Spleen (tissue), 11 donors: ENCODE results near the gene CDA. TPM values are rescaled to one million over a fixed set of nuclear protein-coding genes. Genes with fewer than 3 reads are reported as not detected.
A peak's percentile ranks its signal among the peaks of the same experiment; 100 is the strongest.

Experiments used
- DNase-seq: peaks from one replicate; pipeline ENCODE4 v3.0.0-alpha.2; 2020
- H3K27ac ChIP-seq, 8 donors: fragments of 200-600 bp; sonication (generic) in 7 of 8; 1 replicate in 4 of 8; 2 replicates in 4 of 8; pipeline versions ENCODE4 v1.5.0 to v1.8.0; 2016 to 2021; ENCODE audit warnings: inconsistent platforms in 4 of 8, mild to moderate bottlenecking in 4 of 8, moderate library complexity in 1 of 8
- H3K27me3 ChIP-seq, 7 donors: fragments of 200-600 bp; sonication (generic) in 6 of 7; replicated peaks in 1 of 7; 1 replicate in 4 of 7; 2 replicates in 3 of 7; pipeline versions ENCODE4 v1.5.0 to v1.8.0; 2016 to 2021; ENCODE audit warnings: inconsistent platforms in 3 of 7, mild to moderate bottlenecking in 1 of 7
- H3K36me3 ChIP-seq, 6 donors: fragments of 200-600 bp; sonication (generic) in 5 of 6; 1 replicate in 4 of 6; 2 replicates in 2 of 6; pipeline versions ENCODE4 v1.5.0 to v1.8.0; 2016 to 2021; ENCODE audit warnings: inconsistent platforms in 2 of 6
- H3K4me1 ChIP-seq, 6 donors: fragments of 200-600 bp; sonication (generic) in 5 of 6; 1 replicate in 3 of 6; 2 replicates in 3 of 6; pipeline versions ENCODE4 v1.5.0 to v1.8.0; 2016 to 2021; ENCODE audit warnings: inconsistent platforms in 3 of 6
- H3K4me3 ChIP-seq, 8 donors: fragments of 200-600 bp; sonication (generic) in 7 of 8; 1 replicate in 4 of 8; 2 replicates in 4 of 8; pipeline versions ENCODE4 v1.5.0 to v1.8.0; 2016 to 2021; ENCODE audit warnings: inconsistent platforms in 4 of 8, mild to moderate bottlenecking in 4 of 8, moderate library complexity in 2 of 8
- H3K9me3 ChIP-seq, 8 donors: fragments of 200-600 bp; sonication (generic) in 7 of 8; 1 replicate in 4 of 8; 2 replicates in 4 of 8; pipeline versions ENCODE4 v1.5.0 to v1.8.0; 2016 to 2021; ENCODE audit warnings: inconsistent platforms in 4 of 8
- POLR2A ChIP-seq, 3 donors: fragments of 450-650 bp; IDR thresholded peaks; one replicate each; pipeline ENCODE4 v1.5.1; 2017; ENCODE audit warnings: antibody characterized with exemption in 3 of 3, mild to moderate bottlenecking in 1 of 3
- POLR2AphosphoS5 ChIP-seq, 3 donors: sonication (generic); formaldehyde crosslinking; IDR thresholded peaks; one replicate each; pipeline ENCODE4 v1.5.1; 2017; ENCODE audit warnings: antibody characterized with exemption in 3 of 3
- WGBS, 5 donors: extraction: QIAGEN DNeasy Blood & Tissue Kit in 3 of 5; methylation state at CpG; one replicate each; pipeline versions ENCODE4 v1.1.5 to v1.1.7; 2013 to 2018; 5-methylcytosine and 5-hydroxymethylcytosine counted together
- intact Hi-C: fragments of 100-400 bp; cut with DNase I; formaldehyde crosslinking; loops from one replicate; pipeline ENCODE4 v1.15.0; 2023; ENCODE audit warnings: low total_unique reads
- polyA plus RNA-seq, 3 donors: library from polyadenylated mRNA; stranded (reverse); fragments of 200-250 nt; gene quantifications; one replicate each; pipeline ENCODE4 v1.2.1, GENCODE V29; 2013
- total RNA-seq, 7 donors: library from RNA; depleted of rRNA in 3 of 7; stranded (reverse); fragments of >200 nt in 3 of 7; fragmentation: NEBNext Ultra II Directional in 4 of 7; extraction: Animal tissue kit (Norgen Biotek cat#: 25700) in 4 of 7; gene quantifications; one replicate each; pipeline versions ENCODE4 v1.1.0 to v1.2.1, GENCODE V29; 2016 to 2021
- TF ChIP-seq, protein P1 (sequence below), 11 experiments: fragments of 200-600 bp in 7 of 11; fragments of 450-650 bp in 4 of 11; sonication (generic) in 4 of 11; IDR thresholded peaks in 8 of 11; conservative IDR thresholded peaks in 3 of 11; 1 replicate in 7 of 11; 2 replicates in 4 of 11; pipeline versions ENCODE4 v1.4.0 to v1.8.0; 2016 to 2021; ENCODE audit warnings: antibody characterized with exemption in 11 of 11, inconsistent platforms in 4 of 11, mild to moderate bottlenecking in 1 of 11
- donor health status: healthy with polysubstance abuse.
- donor health status: DM: no; HTN: no; CAD: no; lungs with moderate emphysema.
- donor health status: DM: no; HTN: no; CAD: no.
- donor health status: Bipolar disorder and iron deficiency.
- donor health status: healthy.
- donor health status: DM: no; HTN: no; CAD: no.
- donor health status: DM: yes; HTN: yes; CAD: no.

CDA gene
- total and polyA plus RNA-seq, 10 donors, result 4.2 to 47.2 (median 15.6) TPM

DNA sequence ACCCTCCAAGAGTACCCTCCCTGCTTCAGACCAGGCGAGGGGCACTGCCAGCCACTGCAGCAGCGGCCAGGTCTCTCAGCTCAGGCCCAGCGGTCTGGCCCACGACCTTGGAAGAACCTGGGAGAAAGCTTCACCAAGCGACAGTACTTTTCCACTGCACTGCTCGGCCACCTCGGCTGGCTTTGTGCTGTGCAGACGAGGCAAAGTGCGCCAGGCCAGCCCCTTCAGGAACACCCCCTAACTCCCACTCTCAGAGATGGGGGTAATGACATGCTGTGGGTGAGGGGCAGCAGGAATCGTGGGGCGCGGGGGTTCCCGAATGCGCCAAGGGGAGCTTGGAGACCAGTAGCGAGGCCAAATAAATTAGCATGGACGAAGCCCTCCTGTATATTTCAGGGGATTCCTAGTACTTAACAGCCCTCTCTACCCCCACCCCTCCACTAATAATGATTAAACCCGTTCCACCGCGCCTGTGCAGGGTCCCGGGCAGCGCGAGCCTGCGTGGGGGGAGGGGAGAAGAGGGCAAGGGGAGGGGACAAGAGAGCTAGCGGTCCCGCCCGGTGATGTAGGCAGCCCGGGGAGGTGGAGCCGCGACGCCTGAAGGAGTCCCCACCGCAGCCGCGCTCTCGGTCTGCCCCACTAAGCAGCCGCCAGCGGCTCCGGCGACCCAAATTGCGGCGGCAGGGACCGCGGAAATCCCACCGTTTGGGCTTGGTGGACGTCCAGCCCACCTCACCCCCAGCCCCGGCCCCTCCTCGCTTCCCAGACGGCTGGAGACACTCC, 36.8 kb upstream of the CDA start, which contains the start of gene FAM43B:
Gene FAM43B, plus strand, starts transcription at position 629 of the 783 bp plus-strand sequence. CDS start 401 bp downstream, outside the sequence.
- no peak for DNase-seq
- peak; percentile 37 to 72 (median 53) for TF ChIP-seq POLR2AphosphoS5 (IDR thresholded peaks at IDR 0.05)
- TF ChIP-seq, protein P1, sequence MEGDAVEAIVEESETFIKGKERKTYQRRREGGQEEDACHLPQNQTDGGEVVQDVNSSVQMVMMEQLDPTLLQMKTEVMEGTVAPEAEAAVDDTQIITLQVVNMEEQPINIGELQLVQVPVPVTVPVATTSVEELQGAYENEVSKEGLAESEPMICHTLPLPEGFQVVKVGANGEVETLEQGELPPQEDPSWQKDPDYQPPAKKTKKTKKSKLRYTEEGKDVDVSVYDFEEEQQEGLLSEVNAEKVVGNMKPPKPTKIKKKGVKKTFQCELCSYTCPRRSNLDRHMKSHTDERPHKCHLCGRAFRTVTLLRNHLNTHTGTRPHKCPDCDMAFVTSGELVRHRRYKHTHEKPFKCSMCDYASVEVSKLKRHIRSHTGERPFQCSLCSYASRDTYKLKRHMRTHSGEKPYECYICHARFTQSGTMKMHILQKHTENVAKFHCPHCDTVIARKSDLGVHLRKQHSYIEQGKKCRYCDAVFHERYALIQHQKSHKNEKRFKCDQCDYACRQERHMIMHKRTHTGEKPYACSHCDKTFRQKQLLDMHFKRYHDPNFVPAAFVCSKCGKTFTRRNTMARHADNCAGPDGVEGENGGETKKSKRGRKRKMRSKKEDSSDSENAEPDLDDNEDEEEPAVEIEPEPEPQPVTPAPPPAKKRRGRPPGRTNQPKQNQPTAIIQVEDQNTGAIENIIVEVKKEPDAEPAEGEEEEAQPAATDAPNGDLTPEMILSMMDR (IDR thresholded peaks at IDR 0.05 in 8 of 11, conservative IDR thresholded peaks at IDR 0.05 in 3 of 11), result no peak
- H3K36me3 ChIP-seq, result no peaks in the 10 kb centered on the region
- peaks cover 0 to 92% (median 32%) of the 10 kb centered on the region in 7 donors for H3K27me3 ChIP-seq
- 2 to 5% (median 4%) methylated on average over 27 to 47 of the region's 47 CpGs for WGBS, 5 donors
- H3K27ac ChIP-seq, result peak within 1 kb of the TSS in 5 of 8 donors; percentile 12 to 68 (median 59)
- no peaks in the 10 kb centered on the region for H3K9me3 ChIP-seq
- H3K4me3 ChIP-seq, result peak within 1 kb of the TSS in 7 of 8 donors; percentile 23 to 63 (median 31)
- intact Hi-C loops, result no loop called here
- peaks cover 4 to 46% (median 25%) of the 10 kb centered on the region in 6 donors for H3K4me1 ChIP-seq

DNA sequence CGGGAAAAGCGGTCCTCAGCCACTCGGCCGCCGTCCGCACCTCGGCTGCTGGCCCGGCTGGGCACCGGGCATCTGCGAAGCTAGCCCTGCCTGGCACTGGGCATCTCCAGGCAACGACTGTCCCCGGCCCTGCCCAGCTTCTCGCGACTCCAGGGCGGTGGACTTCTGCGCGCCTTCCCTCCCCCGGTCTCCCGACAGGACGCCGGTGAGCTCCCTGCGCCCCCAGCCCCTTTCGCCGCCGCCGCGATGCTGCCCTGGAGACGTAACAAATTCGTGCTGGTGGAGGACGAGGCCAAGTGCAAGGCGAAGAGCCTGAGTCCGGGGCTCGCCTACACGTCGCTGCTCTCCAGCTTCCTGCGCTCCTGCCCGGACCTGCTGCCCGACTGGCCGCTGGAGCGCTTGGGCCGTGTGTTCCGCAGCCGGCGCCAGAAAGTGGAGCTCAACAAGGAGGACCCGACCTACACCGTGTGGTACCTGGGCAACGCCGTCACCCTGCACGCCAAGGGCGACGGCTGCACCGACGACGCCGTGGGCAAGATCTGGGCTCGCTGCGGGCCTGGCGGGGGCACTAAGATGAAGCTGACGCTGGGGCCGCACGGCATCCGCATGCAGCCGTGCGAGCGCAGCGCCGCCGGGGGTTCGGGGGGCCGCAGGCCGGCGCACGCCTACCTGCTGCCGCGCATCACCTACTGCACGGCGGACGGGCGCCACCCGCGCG, 36.0 kb upstream of the CDA start:
- Histone ChIP-seq H3K27me3 (peaks cover 0 to 95% (median 32%) of the 10 kb centered on the region in 7 donors), H3K9me3 (no peaks in the 10 kb centered on the region), H3K36me3 (no peaks in the 10 kb centered on the region), H3K4me3 (peak overlapping the region in 7 of 8 donors; percentile 23 to 63 (median 31)), H3K27ac (peak overlapping the region in 5 of 8 donors; percentile 12 to 68 (median 46)), H3K4me1 (peaks cover 4 to 46% (median 25%) of the 10 kb centered on the region in 6 donors)
- no peak for DNase-seq
- intact Hi-C loops, result no loop called here
- 2 to 4% (median 3%) methylated on average over 44 to 82 of the region's 82 CpGs; no CpG with 5 or more reads in 1 of the 5 donors for WGBS, 5 donors
- TF ChIP-seq, protein P1 (IDR thresholded peaks at IDR 0.05 in 8 of 11, conservative IDR thresholded peaks at IDR 0.05 in 3 of 11), result no peak
- no peak for TF ChIP-seq POLR2AphosphoS5 (IDR thresholded peaks at IDR 0.05)
- TF ChIP-seq POLR2A (IDR thresholded peaks at IDR 0.05), result no peak

DNA sequence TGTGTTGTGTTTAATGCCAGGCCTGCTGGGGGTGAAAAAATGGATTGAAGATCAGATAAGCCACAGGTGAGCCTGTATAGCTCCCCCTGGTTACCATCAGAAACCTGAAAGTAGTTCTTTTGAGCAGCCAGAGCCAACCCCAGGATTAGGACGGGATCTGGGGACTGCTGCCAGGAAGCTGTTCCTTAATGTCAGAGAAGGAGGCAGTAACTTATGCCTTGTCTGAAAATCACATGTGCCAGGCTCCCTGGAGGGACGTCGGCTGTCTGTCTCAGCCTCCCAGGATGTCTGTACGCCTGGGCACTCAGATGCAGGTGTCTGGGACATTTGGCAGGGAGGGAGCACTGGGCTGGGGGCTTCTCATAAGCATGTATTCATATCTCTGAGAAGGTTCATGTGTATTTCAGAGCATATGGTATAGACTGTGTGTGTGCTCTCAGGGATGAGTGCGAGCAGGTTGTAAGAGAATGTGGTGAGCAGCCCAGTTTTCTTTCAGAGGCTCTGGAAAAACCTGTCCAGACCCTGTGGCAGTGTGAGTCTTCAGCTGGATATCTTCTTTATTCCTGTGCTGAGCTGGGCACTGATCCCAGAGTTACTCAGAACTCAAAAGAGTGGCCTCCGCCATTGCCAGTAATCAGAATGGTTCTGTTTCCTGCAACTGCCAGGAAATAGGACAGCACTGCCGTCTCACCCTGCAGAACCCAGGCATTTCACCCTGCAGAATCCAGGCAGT, 33.7 kb upstream of the CDA start:
- DNase-seq, result peak; percentile 21
- TF ChIP-seq POLR2AphosphoS5 (IDR thresholded peaks at IDR 0.05) (no peak), POLR2A (IDR thresholded peaks at IDR 0.05) (no peak)
- TF ChIP-seq, protein P1 (IDR thresholded peaks at IDR 0.05 in 8 of 11, conservative IDR thresholded peaks at IDR 0.05 in 3 of 11), result no peak
- Histone ChIP-seq H3K36me3 (no peaks in the 10 kb centered on the region), H3K4me3 (no peak overlapping the region), H3K9me3 (no peaks in the 10 kb centered on the region), H3K4me1 (peaks cover 4 to 46% (median 25%) of the 10 kb centered on the region in 6 donors), H3K27ac (no peak overlapping the region), H3K27me3 (peaks cover 0 to 73% (median 32%) of the 10 kb centered on the region in 7 donors)
- 50 to 75% (median 66%) methylated on average over 6 to 7 of the region's 7 CpGs for WGBS, 5 donors
- intact Hi-C loops, result no loop called here
